H4 (cell line): ENCODE measurements around the gene TMEM39A. TPM values are rescaled to one million over a fixed set of nuclear protein-coding genes. Genes with fewer than 3 reads are reported as not detected.

Experiments
- DNase-seq: peaks from one replicate; pipeline ENCODE4 v3.0.0-alpha.2; 2015; ENCODE audit warnings: low spot score
- total RNA-seq: library from RNA; depleted of rRNA; stranded (reverse); fragments of >200 nt; shearing (Covaris generic); gene quantifications from 2 replicates; pipeline ENCODE4 v1.2.3, GENCODE V29; 2014

TMEM39A gene
- total RNA-seq, 1 experiment from 2014 or later = 45.2 TPM

- DNase-seq = no peak
These were observed 6.9 kb downstream of the TMEM39A start for GRCh38 chr3:119456469-119456868.

GRCh38 chr3:119453822-119454221, 9.6 kb downstream of the TMEM39A start:
- no peak for DNase-seq

GRCh38 chr3:119444590-119444989, 18.8 kb downstream of the TMEM39A start:
- DNase-seq = no peak

- no peak for DNase-seq
These were observed 20.2 kb downstream of the TMEM39A start for GRCh38 chr3:119443179-119443578.

- no peak for DNase-seq
These were observed 25.6 kb downstream of the TMEM39A start for GRCh38 chr3:119437691-119438258.

- DNase-seq = no peak
These were observed 26.4 kb downstream of the TMEM39A start for GRCh38 chr3:119436977-119437376.

GRCh38 chr3:119434703-119435102, 28.7 kb downstream of the TMEM39A start:
- DNase-seq = no peak

GRCh38 chr3:119433613-119434325, 29.6 kb downstream of the TMEM39A start:
- no peak for DNase-seq

- DNase-seq = no peak
These were observed 34.9 kb downstream of the TMEM39A start for GRCh38 chr3:119428538-119428937.

- no peak for DNase-seq
These were observed 35.7 kb downstream of the TMEM39A start for GRCh38 chr3:119427669-119428068.

GRCh38 chr3:119420196-119420595, 43.2 kb downstream of the TMEM39A start:
- no peak for DNase-seq

GRCh38 chr3:119418641-119419040, 44.8 kb downstream of the TMEM39A start:
- DNase-seq = peak; percentile 21

GRCh38 chr3:119417771-119418512, 45.5 kb downstream of the TMEM39A start:
- no peak for DNase-seq

- DNase-seq = no peak
These were observed 46.5 kb downstream of the TMEM39A start for GRCh38 chr3:119416873-119417272.

- no peak for DNase-seq
These were observed 49.7 kb downstream of the TMEM39A start for GRCh38 chr3:119413603-119414280.

GRCh38 chr3:119409844-119410243, 53.6 kb downstream of the TMEM39A start:
- no peak for DNase-seq

GRCh38 chr3:119408243-119408950, 55.0 kb downstream of the TMEM39A start:
- no peak for DNase-seq

- no peak for DNase-seq
These were observed 58.1 kb downstream of the TMEM39A start for GRCh38 chr3:119405315-119405714.

- DNase-seq = peak; percentile 39
These were observed 60.2 kb downstream of the TMEM39A start for GRCh38 chr3:119403201-119403600.

- DNase-seq = no peak
These were observed 60.6 kb downstream of the TMEM39A start for GRCh38 chr3:119402791-119403190.
